ENCODE results near the gene RPL27. TPM values are rescaled to one million over a fixed set of nuclear protein-coding genes. Genes with fewer than 3 reads are reported as not detected.
A peak's percentile ranks its signal among the peaks of the same experiment; 100 is the strongest.

The RPL27 gene
- total and polyA plus RNA-seq, 2 of the 4 experiments (the other 2 are of a cell fraction), result 1,595 to 2,806 TPM

DNA sequence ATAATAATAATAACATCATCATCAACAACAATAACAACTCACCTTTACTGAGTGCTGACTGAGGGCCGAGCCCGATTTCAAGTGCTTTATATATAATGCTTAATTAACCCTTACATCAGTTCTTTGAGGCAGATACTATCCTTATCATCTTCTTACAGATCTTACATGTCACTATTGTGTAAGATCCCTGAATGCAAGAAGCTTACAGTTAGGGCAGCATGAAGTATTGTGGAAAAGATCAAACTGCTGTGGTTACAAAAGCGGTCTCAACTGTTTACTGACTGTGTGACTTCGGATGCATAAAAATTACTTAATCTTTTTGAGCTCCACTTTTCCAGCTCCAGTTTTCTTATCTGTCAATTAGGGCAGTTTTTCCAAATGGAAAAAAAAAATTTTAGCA lies 20.7 kb downstream of the RPL27 start:
- no peak overlapping the region for H3K9ac ChIP-seq (ENCODE audit: low read depth, low read length)
- H2AK5ac ChIP-seq (ENCODE audit: low read depth, low read length), result no peak overlapping the region
- H4K20me1 ChIP-seq (ENCODE audit: insufficient read depth, low read length), result peaks cover 32% of the 10 kb centered on the region; the same call in 1 of the 2 replicates
- no peak overlapping the region for H2BK20ac ChIP-seq (ENCODE audit: low read depth, low read length)
- H3K23ac ChIP-seq (ENCODE audit: low read depth, low read length), result peak overlapping the region; percentile 45; the same call in 1 of the 2 replicates
- no peak overlapping the region for H4K5ac ChIP-seq (ENCODE audit: low read depth, low read length)
- no peaks in the 10 kb centered on the region for H3K9me3 ChIP-seq (ENCODE audit: control insufficient read depth, insufficient read depth, low read length)
- CTCF ChIA-PET, result no interaction called here
- H2AK9ac ChIP-seq (replicated peaks; ENCODE audit: low read depth, low read length, poor library complexity), result no peak overlapping the region
- H3K9me1 ChIP-seq (ENCODE audit: insufficient read depth, low read length), result peaks cover 27% of the 10 kb centered on the region
- no peak overlapping the region for H3K18ac ChIP-seq (ENCODE audit: low read depth, low read length)
- peaks cover 15 to 66% of the 10 kb centered on the region in 2 experiments; a peak in 3 of 4 replicates for H3K79me1 ChIP-seq (ENCODE audit: low read depth in 1 of 2, low read length in 2 of 2)
- no peak overlapping the region for H3K56ac ChIP-seq (ENCODE audit: extremely low read depth, insufficient read depth, low read length)
- WGBS, 2 experiments (ENCODE audit: extremely low coverage in 2 of 2, insufficient read length in 1 of 2), result no CpG with 5 or more reads among the region's 4 CpGs
- H2BK15ac ChIP-seq (ENCODE audit: low read depth, low read length), result no peak overlapping the region
- H3K4me3 ChIP-seq (ENCODE audit: insufficient read depth, low read depth, low read length), result no peak overlapping the region
- no TSS peak for BruUV-seq (replicated peaks)
- no peak overlapping the region for H4K91ac ChIP-seq (ENCODE audit: insufficient read depth, low read depth, low read length)
- no peak overlapping the region for H3K4me2 ChIP-seq (ENCODE audit: low read depth, low read length)
- no peak overlapping the region for H3K4ac ChIP-seq (ENCODE audit: low read depth, low read length)
- H3K4me1 ChIP-seq (ENCODE audit: control insufficient read depth, insufficient read depth, low read length), result peaks cover 12% of the 10 kb centered on the region
- ATAC-seq (ENCODE audit: low read depth), result no peak
- POLR2A ChIA-PET (ENCODE audit: unreplicated experiment), result no interaction called here
- H3K14ac ChIP-seq (replicated peaks; ENCODE audit: low read depth, low read length), result no peak overlapping the region
- H3K27me3 ChIP-seq (ENCODE audit: control insufficient read depth, insufficient read depth, low read length), result no peaks in the 10 kb centered on the region
- in situ Hi-C loops (cut with MboI; ENCODE audit: low sequenced_read_pairs) (no loop called here), dilution Hi-C loops (cut with HindIII; ENCODE audit: low sequenced_read_pairs, unreplicated experiment) (no loop called here), intact Hi-C loops (cut with micrococcal nuclease) (no loop called here)
- H4K8ac ChIP-seq (ENCODE audit: low read depth in 2 of 2, low read length in 2 of 2), result no peak overlapping the region
- peaks cover 45% of the 10 kb centered on the region for H3K36me3 ChIP-seq (ENCODE audit: control insufficient read depth, insufficient read depth, low read length)
- no peak overlapping the region for H2AFZ ChIP-seq (replicated peaks; ENCODE audit: low read length, poor library complexity)
- peak; percentile 31 for DNase-seq
- H2BK120ac ChIP-seq (ENCODE audit: low read depth, low read length), result no peak overlapping the region
- H2BK5ac ChIP-seq (ENCODE audit: low read depth, low read length, poor library complexity, severe bottlenecking), result no peak overlapping the region
- no peak for TF ChIP-seq MXI1 (IDR thresholded peaks at IDR 0.05; ENCODE audit: borderline replicate concordance, low read depth, low read length)
- peak; percentile 71 for TF ChIP-seq CEBPB (IDR thresholded peaks at IDR 0.05; ENCODE audit: low read depth, low read length)
- no peak overlapping the region for H3K27ac ChIP-seq (ENCODE audit: insufficient read depth, low read length)

Data from IMR-90 (cell line).